Measurements from ENCODE around the gene HSD17B7.
"Not testable (repeated sequence)": the region's sequence is repeated elsewhere in the genome, so short reads cannot be mapped to it uniquely, and the experiment has no call there.

HSD17B7 gene

GRCh38 chr1:162807503-162807902 is 17.0 kb downstream of the HSD17B7 start:
- peaks cover 4 to 20% of the 10 kb centered on the region in 2 donors for H3K36me3 ChIP-seq (ENCODE audit: control insufficient read depth in 1 of 2, insufficient read depth in 2 of 2, low read length in 2 of 2)

GRCh38 chr1:162812357-162812756 is 21.9 kb downstream of the HSD17B7 start:
- H3K27me3 ChIP-seq (ENCODE audit: control insufficient read depth in 1 of 2, insufficient read depth in 2 of 2, low read length in 2 of 2); H3K4me1 ChIP-seq (ENCODE audit: control insufficient read depth in 1 of 2, insufficient read depth in 2 of 2, low read length in 2 of 2); H3K4me3 ChIP-seq (ENCODE audit: low read depth in 1 of 2, low read length in 2 of 2); H3K9ac ChIP-seq (ENCODE audit: low read depth in 1 of 2, low read length in 2 of 2); H3K9me3 ChIP-seq (ENCODE audit: control insufficient read depth in 1 of 2, low read length in 2 of 2); H3K36me3 ChIP-seq (ENCODE audit: control insufficient read depth in 1 of 2, insufficient read depth in 2 of 2, low read length in 2 of 2); H3K27ac ChIP-seq (ENCODE audit: low read depth, low read length): not testable (repeated sequence)

More at GRCh38 chr1:162807503-162807902, 17.0 kb downstream of the HSD17B7 start:
- H3K4me1 ChIP-seq (ENCODE audit: control insufficient read depth in 1 of 2, insufficient read depth in 2 of 2, low read length in 2 of 2); H3K27me3 ChIP-seq (ENCODE audit: control insufficient read depth in 1 of 2, insufficient read depth in 2 of 2, low read length in 2 of 2); H3K9ac ChIP-seq (ENCODE audit: low read depth in 1 of 2, low read length in 2 of 2); H3K4me3 ChIP-seq (ENCODE audit: low read depth in 1 of 2, low read length in 2 of 2); H3K9me3 ChIP-seq (ENCODE audit: control insufficient read depth in 1 of 2, low read length in 2 of 2); H3K27ac ChIP-seq (ENCODE audit: low read depth, low read length): not testable (repeated sequence)

- H3K27me3 ChIP-seq (ENCODE audit: control insufficient read depth in 1 of 2, insufficient read depth in 2 of 2, low read length in 2 of 2); H3K9me3 ChIP-seq (ENCODE audit: control insufficient read depth in 1 of 2, low read length in 2 of 2); H3K36me3 ChIP-seq (ENCODE audit: control insufficient read depth in 1 of 2, insufficient read depth in 2 of 2, low read length in 2 of 2); H3K9ac ChIP-seq (ENCODE audit: low read depth in 1 of 2, low read length in 2 of 2); H3K27ac ChIP-seq (ENCODE audit: low read depth, low read length); H3K4me3 ChIP-seq (ENCODE audit: low read depth in 1 of 2, low read length in 2 of 2): not testable (repeated sequence)
- peaks cover 0 to 12% of the 10 kb centered on the region in 2 donors for H3K4me1 ChIP-seq (ENCODE audit: control insufficient read depth in 1 of 2, insufficient read depth in 2 of 2, low read length in 2 of 2)
Measured at GRCh38 chr1:162818136-162818535, 27.6 kb downstream of the HSD17B7 start.

- H3K9ac ChIP-seq (ENCODE audit: low read depth in 1 of 2, low read length in 2 of 2); H3K27me3 ChIP-seq (ENCODE audit: control insufficient read depth in 1 of 2, insufficient read depth in 2 of 2, low read length in 2 of 2); H3K4me3 ChIP-seq (ENCODE audit: low read depth in 1 of 2, low read length in 2 of 2); H3K27ac ChIP-seq (ENCODE audit: low read depth, low read length); H3K36me3 ChIP-seq (ENCODE audit: control insufficient read depth in 1 of 2, insufficient read depth in 2 of 2, low read length in 2 of 2); H3K9me3 ChIP-seq (ENCODE audit: control insufficient read depth in 1 of 2, low read length in 2 of 2): not testable (repeated sequence)
- peaks cover 0 to 13% of the 10 kb centered on the region in 2 donors for H3K4me1 ChIP-seq (ENCODE audit: control insufficient read depth in 1 of 2, insufficient read depth in 2 of 2, low read length in 2 of 2)
Measured at GRCh38 chr1:162818666-162819065, 28.2 kb downstream of the HSD17B7 start.

- Histone ChIP-seq H3K36me3 (ENCODE audit: control insufficient read depth in 1 of 2, insufficient read depth in 2 of 2, low read length in 2 of 2) (no peaks in the 10 kb centered on the region), H3K27me3 (ENCODE audit: control insufficient read depth in 1 of 2, insufficient read depth in 2 of 2, low read length in 2 of 2) (peaks cover 8 to 18% of the 10 kb centered on the region in 2 donors), H3K4me1 (ENCODE audit: control insufficient read depth in 1 of 2, insufficient read depth in 2 of 2, low read length in 2 of 2) (peaks cover 0 to 13% of the 10 kb centered on the region in 2 donors), H3K27ac (ENCODE audit: low read depth, low read length) (no peak overlapping the region), H3K9ac (ENCODE audit: low read depth in 1 of 2, low read length in 2 of 2) (no peak overlapping the region), H3K9me3 (ENCODE audit: control insufficient read depth in 1 of 2, low read length in 2 of 2) (no peaks in the 10 kb centered on the region), H3K4me3 (ENCODE audit: low read depth in 1 of 2, low read length in 2 of 2) (peak overlapping the region; percentile 59 to 61)
Measured at GRCh38 chr1:162822391-162823200, 32.1 kb downstream of the HSD17B7 start.

- no peaks in the 10 kb centered on the region for H3K36me3 ChIP-seq (ENCODE audit: control insufficient read depth in 1 of 2, insufficient read depth in 2 of 2, low read length in 2 of 2)
- no peaks in the 10 kb centered on the region for H3K9me3 ChIP-seq (ENCODE audit: control insufficient read depth in 1 of 2, low read length in 2 of 2)
- peaks cover 8 to 18% of the 10 kb centered on the region in 2 donors for H3K27me3 ChIP-seq (ENCODE audit: control insufficient read depth in 1 of 2, insufficient read depth in 2 of 2, low read length in 2 of 2)
- H3K27ac ChIP-seq (ENCODE audit: low read depth, low read length): no peak overlapping the region
- H3K9ac ChIP-seq (ENCODE audit: low read depth in 1 of 2, low read length in 2 of 2): no peak overlapping the region
- H3K4me1 ChIP-seq (ENCODE audit: control insufficient read depth in 1 of 2, insufficient read depth in 2 of 2, low read length in 2 of 2): peaks cover 0 to 13% of the 10 kb centered on the region in 2 donors
- no peak overlapping the region for H3K4me3 ChIP-seq (ENCODE audit: low read depth in 1 of 2, low read length in 2 of 2)
Measured at GRCh38 chr1:162823231-162823630, 32.7 kb downstream of the HSD17B7 start.

GRCh38 chr1:162823771-162824525 is 33.4 kb downstream of the HSD17B7 start:
- peaks cover 8 to 18% of the 10 kb centered on the region in 2 donors for H3K27me3 ChIP-seq (ENCODE audit: control insufficient read depth in 1 of 2, insufficient read depth in 2 of 2, low read length in 2 of 2)
- peaks cover 0 to 13% of the 10 kb centered on the region in 2 donors for H3K4me1 ChIP-seq (ENCODE audit: control insufficient read depth in 1 of 2, insufficient read depth in 2 of 2, low read length in 2 of 2)
- H3K36me3 ChIP-seq (ENCODE audit: control insufficient read depth in 1 of 2, insufficient read depth in 2 of 2, low read length in 2 of 2): no peaks in the 10 kb centered on the region
- H3K4me3 ChIP-seq (ENCODE audit: low read depth in 1 of 2, low read length in 2 of 2): no peak overlapping the region
- no peaks in the 10 kb centered on the region for H3K9me3 ChIP-seq (ENCODE audit: control insufficient read depth in 1 of 2, low read length in 2 of 2)
- no peak overlapping the region for H3K27ac ChIP-seq (ENCODE audit: low read depth, low read length)
- no peak overlapping the region for H3K9ac ChIP-seq (ENCODE audit: low read depth in 1 of 2, low read length in 2 of 2)

GRCh38 chr1:162829268-162829667 is 38.8 kb downstream of the HSD17B7 start:
- H3K9ac ChIP-seq (ENCODE audit: low read depth in 1 of 2, low read length in 2 of 2): no peak overlapping the region
- H3K4me3 ChIP-seq (ENCODE audit: low read depth in 1 of 2, low read length in 2 of 2): no peak overlapping the region
- H3K4me1 ChIP-seq (ENCODE audit: control insufficient read depth in 1 of 2, insufficient read depth in 2 of 2, low read length in 2 of 2): no peaks in the 10 kb centered on the region
- no peaks in the 10 kb centered on the region for H3K36me3 ChIP-seq (ENCODE audit: control insufficient read depth in 1 of 2, insufficient read depth in 2 of 2, low read length in 2 of 2)
- H3K27ac ChIP-seq (ENCODE audit: low read depth, low read length): no peak overlapping the region
- peaks cover 0 to 4% of the 10 kb centered on the region in 2 donors for H3K27me3 ChIP-seq (ENCODE audit: control insufficient read depth in 1 of 2, insufficient read depth in 2 of 2, low read length in 2 of 2)
- no peaks in the 10 kb centered on the region for H3K9me3 ChIP-seq (ENCODE audit: control insufficient read depth in 1 of 2, low read length in 2 of 2)

GRCh38 chr1:162832470-162832869 is 42.0 kb downstream of the HSD17B7 start:
- no peaks in the 10 kb centered on the region for H3K4me1 ChIP-seq (ENCODE audit: control insufficient read depth in 1 of 2, insufficient read depth in 2 of 2, low read length in 2 of 2)
- H3K9me3 ChIP-seq (ENCODE audit: control insufficient read depth in 1 of 2, low read length in 2 of 2): no peaks in the 10 kb centered on the region
- no peak overlapping the region for H3K27ac ChIP-seq (ENCODE audit: low read depth, low read length)
- no peaks in the 10 kb centered on the region for H3K27me3 ChIP-seq (ENCODE audit: control insufficient read depth in 1 of 2, insufficient read depth in 2 of 2, low read length in 2 of 2)
- no peak overlapping the region for H3K9ac ChIP-seq (ENCODE audit: low read depth in 1 of 2, low read length in 2 of 2)
- no peak overlapping the region for H3K4me3 ChIP-seq (ENCODE audit: low read depth in 1 of 2, low read length in 2 of 2)
- H3K36me3 ChIP-seq (ENCODE audit: control insufficient read depth in 1 of 2, insufficient read depth in 2 of 2, low read length in 2 of 2): no peaks in the 10 kb centered on the region

- Histone ChIP-seq H3K27ac (ENCODE audit: low read depth, low read length) (no peak overlapping the region), H3K4me1 (ENCODE audit: control insufficient read depth in 1 of 2, insufficient read depth in 2 of 2, low read length in 2 of 2) (no peaks in the 10 kb centered on the region), H3K36me3 (ENCODE audit: control insufficient read depth in 1 of 2, insufficient read depth in 2 of 2, low read length in 2 of 2) (no peaks in the 10 kb centered on the region), H3K9ac (ENCODE audit: low read depth in 1 of 2, low read length in 2 of 2) (no peak overlapping the region), H3K9me3 (ENCODE audit: control insufficient read depth in 1 of 2, low read length in 2 of 2) (peaks cover 8 to 9% of the 10 kb centered on the region in 2 donors), H3K4me3 (ENCODE audit: low read depth in 1 of 2, low read length in 2 of 2) (no peak overlapping the region), H3K27me3 (ENCODE audit: control insufficient read depth in 1 of 2, insufficient read depth in 2 of 2, low read length in 2 of 2) (no peaks in the 10 kb centered on the region)
Measured at GRCh38 chr1:162835157-162835899, 44.8 kb downstream of the HSD17B7 start.
